ENCODE data around the gene DNAJC4. TPM values are rescaled to one million over a fixed set of nuclear protein-coding genes. Genes with fewer than 3 reads are reported as not detected.

DNAJC4 gene
- total and polyA plus RNA-seq, 7 donors: 22.9 to 45.8 (median 29.6) TPM

DNA sequence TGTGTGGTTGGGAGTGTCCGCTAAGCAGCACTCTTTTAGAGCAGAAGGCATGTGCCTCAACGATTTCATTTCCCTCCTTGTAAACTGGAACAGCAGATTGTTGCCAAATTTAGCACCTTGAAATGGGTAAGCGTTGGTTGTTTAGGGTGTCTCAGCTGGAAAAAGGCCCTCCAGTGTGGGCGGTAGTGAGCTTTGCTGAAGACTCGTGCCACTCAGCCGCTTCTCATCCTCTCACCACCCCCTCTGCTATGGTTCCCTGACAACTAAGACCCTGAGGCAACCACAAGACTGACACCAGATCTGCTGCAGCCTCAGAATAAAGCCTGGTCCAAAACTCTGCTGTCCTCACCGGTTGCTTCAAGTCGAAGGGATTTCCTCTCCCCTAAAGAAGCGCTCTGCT, 33.7 kb upstream of the DNAJC4 start:
- Histone ChIP-seq H3K4me3 (no peak overlapping the region), H3K27ac (no peak overlapping the region), H3K4me1 (no peaks in the 10 kb centered on the region), H3K36me3 (ENCODE audit: insufficient read depth in 1 of 2, low read depth in 1 of 2) (peaks cover 29 to 93% of the 10 kb centered on the region in 2 donors), H3K9me3 (no peaks in the 10 kb centered on the region), H3K27me3 (ENCODE audit: insufficient read depth in 3 of 3, low read length in 2 of 3) (no peaks in the 10 kb centered on the region)
- TF ChIP-seq, protein P1, sequence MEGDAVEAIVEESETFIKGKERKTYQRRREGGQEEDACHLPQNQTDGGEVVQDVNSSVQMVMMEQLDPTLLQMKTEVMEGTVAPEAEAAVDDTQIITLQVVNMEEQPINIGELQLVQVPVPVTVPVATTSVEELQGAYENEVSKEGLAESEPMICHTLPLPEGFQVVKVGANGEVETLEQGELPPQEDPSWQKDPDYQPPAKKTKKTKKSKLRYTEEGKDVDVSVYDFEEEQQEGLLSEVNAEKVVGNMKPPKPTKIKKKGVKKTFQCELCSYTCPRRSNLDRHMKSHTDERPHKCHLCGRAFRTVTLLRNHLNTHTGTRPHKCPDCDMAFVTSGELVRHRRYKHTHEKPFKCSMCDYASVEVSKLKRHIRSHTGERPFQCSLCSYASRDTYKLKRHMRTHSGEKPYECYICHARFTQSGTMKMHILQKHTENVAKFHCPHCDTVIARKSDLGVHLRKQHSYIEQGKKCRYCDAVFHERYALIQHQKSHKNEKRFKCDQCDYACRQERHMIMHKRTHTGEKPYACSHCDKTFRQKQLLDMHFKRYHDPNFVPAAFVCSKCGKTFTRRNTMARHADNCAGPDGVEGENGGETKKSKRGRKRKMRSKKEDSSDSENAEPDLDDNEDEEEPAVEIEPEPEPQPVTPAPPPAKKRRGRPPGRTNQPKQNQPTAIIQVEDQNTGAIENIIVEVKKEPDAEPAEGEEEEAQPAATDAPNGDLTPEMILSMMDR (IDR thresholded peaks at IDR 0.05): no peak
- ATAC-seq: no peak
- 72 to 78% (median 75%) methylated on average over 9 of the region's 9 CpGs for WGBS, 3 donors
- intact Hi-C loops (cut with DNase I): no loop called here
- DNase-seq: no peak

DNA sequence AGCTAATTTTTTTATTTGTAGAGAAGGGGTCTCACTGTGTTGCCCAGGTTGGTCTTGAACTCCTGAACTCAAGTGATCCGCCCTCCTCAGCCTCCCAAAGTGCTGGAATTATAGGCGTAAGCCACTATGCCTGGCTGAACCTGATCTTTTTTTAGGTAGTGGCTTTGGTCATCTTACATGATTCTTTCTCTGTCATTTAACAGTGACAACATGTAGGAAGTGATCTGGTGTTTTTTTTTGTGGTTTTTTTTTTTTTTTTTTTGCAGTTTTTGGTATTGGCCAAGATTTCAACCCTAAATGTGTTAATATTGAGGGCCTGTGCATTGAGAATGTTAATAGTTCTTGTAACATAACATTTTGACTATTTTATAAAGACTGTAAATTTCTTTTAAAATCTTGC, 31.8 kb upstream of the DNAJC4 start:
- Histone ChIP-seq H3K36me3 (ENCODE audit: insufficient read depth in 1 of 2, low read depth in 1 of 2) (peaks cover 29 to 100% of the 10 kb centered on the region in 2 donors), H3K27ac (no peak overlapping the region), H3K27me3 (ENCODE audit: insufficient read depth in 3 of 3, low read length in 2 of 3) (no peaks in the 10 kb centered on the region), H3K4me3 (no peak overlapping the region), H3K4me1 (no peaks in the 10 kb centered on the region), H3K9me3 (no peaks in the 10 kb centered on the region)
- no peak for DNase-seq
- no peak for ATAC-seq
- intact Hi-C loops (cut with DNase I): no loop called here
- WGBS, 3 donors: 96 to 98% (median 97%) methylated on average over 2 of the region's 2 CpGs
- TF ChIP-seq, protein P1 (IDR thresholded peaks at IDR 0.05): no peak

DNA sequence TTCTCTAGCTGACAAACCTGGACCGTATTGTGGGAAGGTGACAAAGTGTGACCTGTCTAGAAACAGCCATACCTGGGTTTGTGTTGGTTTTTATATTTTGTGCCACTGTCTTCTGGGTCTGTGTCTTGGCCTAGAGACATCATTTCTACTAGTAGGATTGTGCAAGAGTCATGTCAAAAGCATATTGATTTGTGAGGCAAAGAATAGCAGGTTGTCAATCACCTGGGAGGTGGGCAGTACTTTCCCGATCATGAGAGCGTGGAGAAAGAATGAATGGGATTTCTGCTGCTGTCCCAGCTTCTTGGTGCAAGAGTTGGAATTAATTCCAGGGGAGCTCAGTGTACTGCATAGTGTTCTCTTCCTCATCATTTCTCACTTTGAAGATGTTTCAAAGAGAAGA, 28.8 kb upstream of the DNAJC4 start:
- peaks cover 11% of the 10 kb centered on the region for H3K4me1 ChIP-seq
- TF ChIP-seq, protein P1 (IDR thresholded peaks at IDR 0.05): no peak
- WGBS, 3 donors: 70 to 72% (median 70%) methylated on average over 3 of the region's 3 CpGs
- no peak overlapping the region for H3K27ac ChIP-seq
- H3K27me3 ChIP-seq (ENCODE audit: insufficient read depth in 3 of 3, low read length in 2 of 3): no peaks in the 10 kb centered on the region
- ATAC-seq (no peak), DNase-seq (no peak)
- intact Hi-C loops (cut with DNase I): loop anchor here in 1 of 2 donors (5.0 kb wide), 1 partner anchor 66 kb away; no protein-coding TSS in a partner anchor
- H3K9me3 ChIP-seq: no peaks in the 10 kb centered on the region
- peaks cover 17 to 92% of the 10 kb centered on the region in 2 donors for H3K36me3 ChIP-seq (ENCODE audit: insufficient read depth in 1 of 2, low read depth in 1 of 2)
- H3K4me3 ChIP-seq: no peak overlapping the region

DNA sequence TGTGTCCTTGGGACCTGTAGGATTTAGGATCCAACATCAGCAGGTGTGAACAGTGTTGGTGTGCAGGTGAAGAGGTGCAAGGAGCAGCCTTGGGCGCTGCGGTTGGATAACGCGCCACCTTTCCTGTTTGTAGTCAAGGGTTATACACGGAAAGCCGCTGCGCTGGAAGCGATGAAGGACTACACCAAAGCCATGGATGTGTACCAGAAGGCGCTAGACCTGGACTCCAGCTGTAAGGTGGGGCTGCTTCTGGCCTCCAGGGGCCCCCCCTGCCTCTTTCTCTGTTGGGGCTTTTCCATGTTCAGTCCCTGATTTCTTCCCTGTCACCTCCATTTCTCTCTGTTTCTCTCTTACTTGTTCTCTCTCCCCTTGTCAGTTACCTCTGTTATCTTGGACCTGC, 27.4 kb upstream of the DNAJC4 start:
- DNase-seq (no peak), ATAC-seq (no peak)
- peaks cover 7 to 77% of the 10 kb centered on the region in 2 donors for H3K36me3 ChIP-seq (ENCODE audit: insufficient read depth in 1 of 2, low read depth in 1 of 2)
- no peaks in the 10 kb centered on the region for H3K27me3 ChIP-seq (ENCODE audit: insufficient read depth in 3 of 3, low read length in 2 of 3)
- H3K4me3 ChIP-seq: no peak overlapping the region
- 92 to 97% (median 95%) methylated on average over 9 of the region's 9 CpGs for WGBS, 3 donors
- no peak overlapping the region for H3K27ac ChIP-seq
- H3K9me3 ChIP-seq: no peaks in the 10 kb centered on the region
- TF ChIP-seq, protein P1 (IDR thresholded peaks at IDR 0.05): no peak
- intact Hi-C loops (cut with DNase I): loop anchor here in 1 of 2 donors (5.0 kb wide), 1 partner anchor 64 kb away; no protein-coding TSS in a partner anchor
- H3K4me1 ChIP-seq: peaks cover 11% of the 10 kb centered on the region

Measured in psoas muscle (tissue), 8 donors.